K562 (cell line): ENCODE data around the gene FKBP7. TPM values are rescaled to one million over a fixed set of nuclear protein-coding genes. Genes with fewer than 3 reads are reported as not detected.

Experiments
- ATAC-seq: fragments of 200-7000 bp; cut with Tn5 transposase; 3 replicates; pipeline ENCODE4 v1.9.1; 2020; ENCODE audit warnings: moderate library complexity
- BruUV-seq: library from RNA; stranded (reverse); fragments of 400-500 nt; replicated peaks from 2 replicates; lab custom pipeline; 2021; lab: Mats Ljungman, UMichigan
- CTCF ChIA-PET: fragments of 300-600 bp; formaldehyde crosslinking; extraction: SDS; loops from one replicate; lab custom pipeline; 2021; ENCODE audit warnings: low intra/inter-chr PET ratio; lab: Yijun Ruan, JAX
- POLR2A ChIA-PET: fragments of 300-600, 350-650 bp; sonication (Branson Sonifier 250); formaldehyde crosslinking; extraction: SDS; loops from one replicate; lab custom pipeline; 2021; ENCODE audit warnings: antibody characterized with exemption, inconsistent platforms; lab: Yijun Ruan, JAX
- DNase-seq, 4 experiments: peaks; one replicate each; pipeline versions ENCODE4 v3.0.0 to v3.0.0-alpha.2; 2011 to 2018; ENCODE audit warnings: low spot score in 3 of 4, mixed read lengths in 3 of 4; ENCODE audit errors: extremely low read depth in 1 of 4
- FAIRE-seq: peaks from 2 replicates; lab custom pipeline; 2011; peaks lifted over from hg19 to GRCh38; lab: Jason Lieb, UNC
- H2AFZ ChIP-seq: 2 replicates; pipeline ENCODE4 v1.6.0; 2011; ENCODE audit warnings: low read depth, low read length, control low read depth, inconsistent platforms
- H3K27ac ChIP-seq: fragments of 200-600 bp; 3 replicates; pipeline ENCODE4 v1.8.0; 2011; ENCODE audit warnings: low read depth, mild to moderate bottlenecking, control low read depth, inconsistent platforms, low read length, moderate library complexity, mixed read lengths; ENCODE audit errors: extremely low read depth
- H3K27me3 ChIP-seq, 2 experiments: fragments of 300-600 bp in 1 of 2; 2 replicates in 1 of 2; 3 replicates in 1 of 2; pipeline versions ENCODE4 v1.6.0 to v1.8.0; 2011; ENCODE audit warnings: inconsistent platforms in 2 of 2, low read length in 2 of 2, mild to moderate bottlenecking in 1 of 2, mixed read lengths in 1 of 2, moderate library complexity in 1 of 2; ENCODE audit not compliant: control insufficient read depth in 2 of 2, insufficient read depth in 2 of 2
- H3K36me3 ChIP-seq: fragments of 300-600 bp; 3 replicates; pipeline ENCODE4 v1.8.0; 2011; ENCODE audit warnings: mild to moderate bottlenecking, low read length, inconsistent platforms; ENCODE audit not compliant: control insufficient read depth, insufficient read depth
- H3K4me1 ChIP-seq, 2 experiments: fragments of 200-600 bp in 1 of 2; replicated peaks in 1 of 2; 2 replicates in 1 of 2; 3 replicates in 1 of 2; pipeline versions ENCODE4 v1.5.1 to v1.8.0; 2011; ENCODE audit warnings: inconsistent platforms in 2 of 2, low read length in 2 of 2, mild to moderate bottlenecking in 1 of 2, mixed read lengths in 1 of 2, moderate library complexity in 1 of 2; ENCODE audit not compliant: control insufficient read depth in 2 of 2, insufficient read depth in 2 of 2
- H3K4me2 ChIP-seq: 2 replicates; pipeline ENCODE4 v1.6.1; 2011; ENCODE audit warnings: low read length, control low read depth, inconsistent platforms, mixed read lengths; ENCODE audit not compliant: insufficient read depth
- H3K4me3 ChIP-seq: fragments of 200-600 bp; sonication (generic), shearing (Covaris generic); 2 replicates; pipeline ENCODE4 v1.5.1; 2016; ENCODE audit warnings: control low read depth, inconsistent platforms
- H3K79me2 ChIP-seq: fragments of 200-600 bp; 3 replicates; pipeline ENCODE4 v1.8.0; 2011; ENCODE audit warnings: low read length, inconsistent platforms; ENCODE audit not compliant: control insufficient read depth, insufficient read depth
- H3K9ac ChIP-seq, 2 experiments: 2 replicates each; pipeline versions ENCODE4 v1.6.0 to v1.6.1; 2011; ENCODE audit warnings: low read depth in 2 of 2, low read length in 2 of 2, control low read depth in 1 of 2, inconsistent platforms in 1 of 2, mild to moderate bottlenecking in 1 of 2, mixed read lengths in 1 of 2; ENCODE audit not compliant: insufficient read depth in 1 of 2
- H3K9me1 ChIP-seq: one replicate; pipeline ENCODE4 v1.6.0; 2011; ENCODE audit warnings: inconsistent platforms, mild to moderate bottlenecking, low read length, moderate library complexity; ENCODE audit not compliant: control insufficient read depth, insufficient read depth
- H3K9me3 ChIP-seq: replicated peaks from 2 replicates; pipeline ENCODE4 v1.5.1; 2011; ENCODE audit warnings: low read depth, low read length, inconsistent platforms; ENCODE audit not compliant: control insufficient read depth, insufficient read depth
- H4K20me1 ChIP-seq: replicated peaks from 2 replicates; pipeline ENCODE4 v1.6.1; 2011; ENCODE audit warnings: low read length, inconsistent platforms, mixed read lengths; ENCODE audit not compliant: control insufficient read depth, insufficient read depth
- CBFA2T3 ChIP-seq: fragments of 450-650 bp; IDR thresholded peaks from 2 replicates; pipeline ENCODE4 v1.6.1; 2017
- CEBPG ChIP-seq, 3 experiments: fragments of 200-800 bp in 1 of 3; sonication (Bioruptor generic) in 1 of 3; sonication (generic) in 1 of 3; formaldehyde crosslinking in 1 of 3; IDR thresholded peaks in 2 of 3; conservative IDR thresholded peaks in 1 of 3; 2 replicates each; pipeline versions ENCODE4 v1.6.1 to v1.8.0; 2016 to 2022; ENCODE audit warnings: missing compliant biosample characterization in 2 of 3, missing genetic modification characterization in 2 of 3, mild to moderate bottlenecking in 1 of 3, missing genetic modification reagents in 1 of 3
- ELK1 ChIP-seq: sonication (generic); formaldehyde crosslinking; IDR thresholded peaks from 2 replicates; pipeline ENCODE4 v1.8.1; 2022; ENCODE audit warnings: missing genetic modification reagents
- PML ChIP-seq: IDR thresholded peaks from 2 replicates; pipeline ENCODE4 v1.6.1; 2012; ENCODE audit warnings: low read length, inconsistent platforms
- RERE ChIP-seq: sonication (generic); formaldehyde crosslinking; IDR thresholded peaks from 2 replicates; pipeline ENCODE4 v1.8.0; 2023; ENCODE audit warnings: missing genetic modification reagents, mild to moderate bottlenecking, borderline replicate concordance
- SMARCA4 ChIP-seq: fragments of 450-650 bp; IDR thresholded peaks from 2 replicates; pipeline ENCODE4 v1.6.1; 2016
- SMARCB1 ChIP-seq: IDR thresholded peaks from 2 replicates; pipeline ENCODE4 v1.6.1; 2011; ENCODE audit warnings: improper control_type of control experiment, low read depth; ENCODE audit not compliant: insufficient read length
- SMARCE1 ChIP-seq: fragments of 450-650 bp; IDR thresholded peaks from 2 replicates; pipeline ENCODE4 v1.7.1; 2016; ENCODE audit warnings: mild to moderate bottlenecking
- TCF7L2 ChIP-seq: fragments of 150-350 bp; IDR thresholded peaks from 2 replicates; pipeline ENCODE4 v1.6.1; 2016; ENCODE audit warnings: low read depth, mild to moderate bottlenecking, low read length, moderate library complexity
- TEAD2 ChIP-seq: fragments of 450-650 bp; IDR thresholded peaks from 2 replicates; pipeline ENCODE4 v1.6.1; 2016; ENCODE audit warnings: missing genetic modification characterization, control low read depth, missing compliant biosample characterization
- TEAD4 ChIP-seq, 2 experiments: sonication (generic) in 1 of 2; formaldehyde crosslinking in 1 of 2; IDR thresholded peaks; 2 replicates each; pipeline versions ENCODE4 v1.6.1 to v1.8.0; 2012 to 2022; ENCODE audit warnings: borderline replicate concordance in 1 of 2, inconsistent platforms in 1 of 2, low read length in 1 of 2, mild to moderate bottlenecking in 1 of 2, missing genetic modification reagents in 1 of 2
- ZBTB7A ChIP-seq: IDR thresholded peaks from 2 replicates; pipeline ENCODE4 v1.6.1; 2011; ENCODE audit warnings: low read depth, mild to moderate bottlenecking, low read length, moderate library complexity, borderline replicate concordance; ENCODE audit not compliant: control insufficient read depth
- ZNF280B ChIP-seq: fragments of 250-450 bp; sonication (Bioruptor Pico); IDR thresholded peaks from 2 replicates; pipeline ENCODE4 v1.5.1; 2021; ENCODE audit warnings: mild to moderate bottlenecking
- ZNF551 ChIP-seq: fragments of 250-450 bp; sonication (Bioruptor Pico); IDR thresholded peaks from 2 replicates; pipeline ENCODE4 v1.5.0; 2021; ENCODE audit warnings: mild to moderate bottlenecking, moderate library complexity
- in situ Hi-C: fragments of 300-500 bp; cut with MboI; formaldehyde crosslinking; loops from 4 replicates; pipeline ENCODE4 v1.15.0; 2018; ENCODE audit warnings: inconsistent platforms, mixed read lengths
- intact Hi-C: fragments of 100-400 bp; cut with micrococcal nuclease; formaldehyde crosslinking; loops from 2 replicates; pipeline ENCODE4 v1.14.2; 2022
- polyA plus RNA-seq, 8 experiments: library from polyadenylated mRNA; depleted of rRNA in 4 of 8; stranded (reverse) in 5 of 8; unstranded in 3 of 8; fragments of >200 nt; fragmentation: Nextera tagmentation in 2 of 8; fragmentation: Illumina TruSeq in 1 of 8; extraction: Ambion mirVana in 2 of 8; extraction: Trizol in 1 of 8; gene quantifications; 2 replicates each; pipeline versions ENCODE4 v1.2.1 to v1.2.3, GENCODE V29; 2011 to 2014; ENCODE audit warnings: inconsistent platforms in 1 of 8, missing spikeins in 1 of 8
- total RNA-seq, 7 experiments: library from RNA; depleted of rRNA in 6 of 7; stranded (reverse); fragments of >200 nt in 6 of 7; fragmentation: Illumina TruSeq in 2 of 7; extraction: Trizol in 2 of 7; gene quantifications; 2 replicates each; pipeline versions ENCODE4 v1.2.1 to v1.2.3, GENCODE V29; 2011 to 2021; ENCODE audit warnings: low replicate concordance in 1 of 7

The FKBP7 gene
- total and polyA plus RNA-seq, 9 of the 15 experiments (the other 6 are each of a cell fraction or from before 2014, with no cell fraction given): 6.1 to 23.2 (median 19.0) TPM

- no peaks in the 10 kb centered on the region for H3K27me3 ChIP-seq
- no peaks in the 10 kb centered on the region for H4K20me1 ChIP-seq
- POLR2A ChIA-PET: no interaction called here
- no peak overlapping the region for H2AFZ ChIP-seq
- peak; percentile 21 to 70 (median 52) for DNase-seq
- no peaks in the 10 kb centered on the region for H3K9me3 ChIP-seq
- H3K4me3 ChIP-seq: no peak overlapping the region
- H3K4me2 ChIP-seq: peak overlapping the region; percentile 44
- H3K36me3 ChIP-seq: peaks cover 79% of the 10 kb centered on the region
- ATAC-seq: peak; percentile 83
- H3K9me1 ChIP-seq: no peaks in the 10 kb centered on the region
- no peak overlapping the region; a peak in 1 of 4 replicates for H3K9ac ChIP-seq
- FAIRE-seq: peak; percentile 68
- peak overlapping the region; percentile 6; the same call in 1 of the 3 replicates for H3K27ac ChIP-seq
- H3K79me2 ChIP-seq: no peaks in the 10 kb centered on the region
- H3K4me1 ChIP-seq: peaks cover 0 to 8% of the 10 kb centered on the region in 2 experiments; a peak in 2 of 5 replicates
- no TSS peak for BruUV-seq
- intact Hi-C loops: no loop called here
- CTCF ChIA-PET: no interaction called here
- in situ Hi-C loops: no loop called here
- TF ChIP-seq ZNF551 (CRISPR knock-in tag) (no peak), ZNF280B (CRISPR knock-in tag) (no peak), PML (peak; percentile 57; the same call in 1 of the 2 replicates), ZBTB7A (no peak), SMARCE1 (0 out of 2 replicates have a peak, but pooled peaks have one; percentile 37), TCF7L2 (no peak), CEBPG (CRISPR knock-in tag; IDR thresholded peaks at IDR 0.05) (no peak), CEBPG (tag; conservative IDR thresholded peaks at IDR 0.05 in 1 of 2, IDR thresholded peaks at IDR 0.05 in 1 of 2) (no peak), CBFA2T3 (peak; percentile 70), TEAD4 (IDR thresholded peaks at IDR 0.05; ENCODE audit: low read length) (peak; percentile 87), TEAD4 (CRISPR knock-in tag; IDR thresholded peaks at IDR 0.05; ENCODE audit: borderline replicate concordance) (no peak), TEAD2 (tag) (no peak), RERE (CRISPR knock-in tag) (no peak), SMARCB1 (peak; percentile 38), ELK1 (CRISPR knock-in tag) (no peak), SMARCA4 (peak; percentile 73)
Measured at GRCh38 chr2:178498137-178498536, 19.7 kb upstream of the FKBP7 start.
